A549 (cell line): ENCODE data around the gene GYS2. TPM values are rescaled to one million over a fixed set of nuclear protein-coding genes. Genes with fewer than 3 reads are reported as not detected.

Experiments
- ATAC-seq, 2 experiments: fragments of 200-7000 bp in 1 of 2; fragments of >200 bp in 1 of 2; cut with Nextera tagmentation in 1 of 2; cut with Tn5 transposase in 1 of 2; 3 replicates each; pipeline versions ENCODE4 v1.8.0 to v1.9.1; 2018 to 2020; ENCODE audit warnings: mild to moderate bottlenecking in 1 of 2, moderate library complexity in 1 of 2
- CTCF ChIA-PET: fragments of 300-600 bp; sonication (Branson Sonifier 250); formaldehyde crosslinking; extraction: SDS; loops from one replicate; lab custom pipeline; 2021; ENCODE audit warnings: antibody characterized with exemption, inconsistent platforms; lab: Yijun Ruan, JAX
- POLR2A ChIA-PET: fragments of 350-600 bp; formaldehyde crosslinking; extraction: SDS; loops from one replicate; lab custom pipeline; 2021; ENCODE audit warnings: antibody characterized with exemption, inconsistent platforms; lab: Yijun Ruan, JAX
- DNase-seq, 2 experiments: peaks; one replicate each; pipeline versions ENCODE4 v3.0.0 to v3.0.0-alpha.2; 2011 to 2016; ENCODE audit warnings: low read depth in 1 of 2, low spot score in 1 of 2
- FAIRE-seq: peaks from 2 replicates; lab custom pipeline; 2011; peaks lifted over from hg19 to GRCh38; lab: Jason Lieb, UNC
- H3K27ac ChIP-seq, 2 experiments: fragments of >200 bp; sonication (Bioruptor Twin); formaldehyde crosslinking; 3 replicates each; pipeline ENCODE4 v1.5.1; 2016 to 2017
- H3K4me1 ChIP-seq: fragments of >200 bp; sonication (Bioruptor Twin); formaldehyde crosslinking; 3 replicates; pipeline ENCODE4 v1.6.1; 2016
- H3K4me2 ChIP-seq: fragments of >200 bp; sonication (Bioruptor Twin); formaldehyde crosslinking; 3 replicates; pipeline ENCODE4 v1.6.1; 2016
- H3K4me3 ChIP-seq: fragments of >200 bp; sonication (Bioruptor Twin); formaldehyde crosslinking; 3 replicates; pipeline ENCODE4 v1.5.1; 2016
- H3K9me3 ChIP-seq: fragments of >200 bp; sonication (Bioruptor Twin); formaldehyde crosslinking; 3 replicates; pipeline ENCODE4 v1.6.1; 2016
- BHLHE40 ChIP-seq: IDR thresholded peaks from 2 replicates; pipeline ENCODE4 v1.6.1; 2012; ENCODE audit warnings: low read depth, low read length, inconsistent platforms
- CHD2 ChIP-seq: fragments of 150-350 bp; IDR thresholded peaks from 2 replicates; pipeline ENCODE4 v1.6.1; 2014; ENCODE audit warnings: low read length; ENCODE audit not compliant: partially characterized antibody
- EHF ChIP-seq: fragments of 250-450 bp; sonication (Bioruptor Pico); IDR thresholded peaks from 2 replicates; pipeline ENCODE4 v1.5.0; 2020; ENCODE audit warnings: mild to moderate bottlenecking
- EHMT2 ChIP-seq: fragments of 200-600 bp; sonication (generic); IDR thresholded peaks from 2 replicates; pipeline ENCODE4 v1.6.1; 2016; ENCODE audit warnings: antibody characterized with exemption, low read depth, mild to moderate bottlenecking, moderate library complexity
- ESRRA ChIP-seq: fragments of 150-350 bp; IDR thresholded peaks from 2 replicates; pipeline ENCODE4 v1.6.1; 2014; ENCODE audit warnings: mild to moderate bottlenecking, low read length, borderline replicate concordance
- FOXS1 ChIP-seq: fragments of 250-450 bp; sonication (Bioruptor Pico); IDR thresholded peaks from 2 replicates; pipeline ENCODE4 v1.5.0; 2020; ENCODE audit warnings: mild to moderate bottlenecking, moderate library complexity
- HDAC2 ChIP-seq: fragments of 200-600 bp; sonication (generic); IDR thresholded peaks from 2 replicates; pipeline ENCODE4 v1.6.1; 2016
- HEYL ChIP-seq: fragments of 250-450 bp; sonication (Bioruptor Pico); IDR thresholded peaks from 2 replicates; pipeline ENCODE4 v1.8.0; 2021; ENCODE audit warnings: mild to moderate bottlenecking, moderate library complexity
- POLR2AphosphoS2 ChIP-seq: conservative IDR thresholded peaks from 2 replicates; pipeline ENCODE4 v1.6.1; 2012; ENCODE audit warnings: low read length, improper control_type of control experiment, inconsistent platforms
- RARB ChIP-seq: fragments of 250-450 bp; sonication (Bioruptor Pico); IDR thresholded peaks from 2 replicates; pipeline ENCODE4 v1.8.0; 2021; ENCODE audit warnings: mild to moderate bottlenecking, moderate library complexity
- RCOR1 ChIP-seq: fragments of 150-350 bp; IDR thresholded peaks from 2 replicates; pipeline ENCODE4 v1.6.1; 2014; ENCODE audit warnings: antibody characterized with exemption, low read length, low read depth
- RFX5 ChIP-seq: fragments of 450-650 bp; IDR thresholded peaks from 2 replicates; pipeline ENCODE4 v1.7.1; 2014; ENCODE audit warnings: antibody characterized with exemption, mild to moderate bottlenecking, moderate library complexity
- RNF2 ChIP-seq: fragments of 200-600 bp; sonication (generic); IDR thresholded peaks from 2 replicates; pipeline ENCODE4 v1.6.1; 2016; ENCODE audit warnings: low read depth, mild to moderate bottlenecking, antibody characterized with exemption, moderate library complexity, borderline replicate concordance
- SMC3 ChIP-seq: fragments of >200 bp; sonication (Bioruptor Twin); formaldehyde crosslinking; IDR thresholded peaks from 3 replicates; pipeline ENCODE4 v1.6.1; 2018; ENCODE audit warnings: inconsistent platforms
- SREBF2 ChIP-seq: fragments of 450-650 bp; IDR thresholded peaks from 2 replicates; pipeline ENCODE4 v1.6.1; 2014; ENCODE audit warnings: mild to moderate bottlenecking, moderate library complexity
- WGBS: methylation state at CpG from one replicate; pipeline ENCODE4 v1.1.6; 2017; ENCODE audit errors: missing lambda C conversion rate; 5-methylcytosine and 5-hydroxymethylcytosine counted together
- polyA plus RNA-seq, 4 experiments: library from polyadenylated mRNA; depleted of rRNA in 3 of 4; stranded (reverse); fragments of >200 nt; fragmentation: RNase III in 1 of 4; extraction: RNeasy Plus Mini Kit Qiagen cat#74134 plus additional on column Dnase treatment in 1 of 4; gene quantifications; 2 replicates in 3 of 4; 3 replicates in 1 of 4; pipeline ENCODE4 v1.2.3, GENCODE V29; 2011 to 2017
- TF ChIP-seq, protein P1 (sequence below): fragments of >200 bp; sonication (Bioruptor Twin); formaldehyde crosslinking; IDR thresholded peaks from 2 replicates; pipeline ENCODE4 v1.6.1; 2016
- TF ChIP-seq, protein P2 (sequence below): fragments of 200-600 bp; sonication (generic); IDR thresholded peaks from 2 replicates; pipeline ENCODE4 v1.6.1; 2016; ENCODE audit warnings: antibody characterized with exemption, mild to moderate bottlenecking, moderate library complexity
- TF ChIP-seq, protein P3 (sequence below): fragments of >200 bp; sonication (Bioruptor Twin); formaldehyde crosslinking; IDR thresholded peaks from 3 replicates; pipeline ENCODE4 v1.5.1; 2016
- TF ChIP-seq, protein P4 (sequence below): fragments of 450-650 bp; IDR thresholded peaks from 2 replicates; pipeline ENCODE4 v1.6.1; 2014; ENCODE audit warnings: antibody characterized with exemption
- TF ChIP-seq, protein P5 (sequence below): IDR thresholded peaks from 2 replicates; pipeline ENCODE4 v1.6.1; 2012

Gene GYS2
- polyA plus RNA-seq, 2 of the 4 experiments (the other 2 are of a cell fraction), result 0.19 TPM; not detected in 1

DNA sequence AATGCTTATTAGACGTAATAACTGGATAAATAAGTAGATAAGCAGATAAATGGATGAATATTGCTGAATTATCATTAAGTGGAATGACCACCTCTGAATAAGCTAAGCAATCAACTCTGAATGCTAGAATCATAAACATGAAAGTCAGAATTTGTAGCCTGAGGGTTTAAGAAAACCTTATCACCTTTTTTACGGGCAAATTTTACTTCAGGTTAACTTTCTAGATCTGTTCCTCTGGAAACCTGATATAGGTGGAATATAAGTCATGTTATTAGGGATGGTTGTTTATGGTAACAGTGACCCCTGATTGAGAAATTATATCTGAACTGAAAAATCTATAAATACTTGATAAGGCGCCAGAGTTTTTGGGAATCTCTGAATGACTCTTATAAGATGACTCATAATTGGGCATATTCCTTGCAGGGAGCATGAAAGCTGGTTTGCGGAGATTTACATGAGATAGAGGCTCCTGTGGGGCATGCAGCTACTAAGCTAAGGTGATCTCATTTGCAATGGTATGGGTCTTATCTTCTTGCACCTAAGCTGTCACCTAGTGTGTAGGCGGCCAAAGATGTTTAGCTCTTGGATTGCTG, 66.5 kb downstream of the GYS2 start:
- Histone ChIP-seq H3K4me3 (no peak overlapping the region), H3K9me3 (no peaks in the 10 kb centered on the region), H3K27ac (no peak overlapping the region), H3K4me1 (no peaks in the 10 kb centered on the region), H3K4me2 (no peak overlapping the region)
- ChIA-PET CTCF (interaction anchor here (1.2 to 1.5 kb wide), 2 partner anchors 10 to 143 kb away, joined by 3 read pairs; no protein-coding TSS in a partner anchor), POLR2A (no interaction called here)
- FAIRE-seq (no peak), DNase-seq (no peak), ATAC-seq (no peak)
- no peak for TF ChIP-seq EHF (CRISPR knock-in tag)
- TF ChIP-seq RFX5, result no peak
- TF ChIP-seq RARB (CRISPR knock-in tag), result no peak
- WGBS, result 87% methylated on average over 5 of the region's 5 CpGs

DNA sequence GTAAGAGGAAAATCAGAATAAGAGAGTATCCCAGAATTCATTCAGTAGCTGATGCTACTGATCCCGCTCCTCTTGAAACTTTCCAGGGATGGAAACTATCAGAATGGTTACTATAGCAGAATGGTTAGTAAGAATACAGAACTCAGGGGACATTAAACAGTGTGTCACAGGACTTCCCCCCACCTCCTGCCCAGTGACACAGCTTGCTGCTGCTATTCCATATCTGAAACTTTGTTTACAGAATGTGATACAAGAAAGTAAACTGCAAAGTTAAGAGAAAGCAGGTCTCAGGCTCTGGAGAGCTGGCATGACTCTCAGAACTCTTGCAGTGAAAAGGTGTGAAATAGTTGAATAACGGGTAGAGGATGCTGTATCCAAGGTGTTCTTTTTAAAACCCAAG, 75.2 kb downstream of the GYS2 start:
- ChIA-PET CTCF (interaction anchor here (1.4 kb wide), 1 partner anchor 8 kb away, joined by 3 read pairs; no protein-coding TSS in a partner anchor), POLR2A (no interaction called here)
- Histone ChIP-seq H3K4me3 (no peak overlapping the region), H3K9me3 (0 out of 3 replicates have a peak, but pooled peaks cover under 1% of the 10 kb centered on the region), H3K4me2 (no peak overlapping the region), H3K4me1 (peaks cover 28% of the 10 kb centered on the region), H3K27ac (no peak overlapping the region)
- ATAC-seq (no peak), DNase-seq (no peak), FAIRE-seq (no peak)
- WGBS, result 93% methylated on average over 2 of the region's 2 CpGs
- TF ChIP-seq RCOR1 (no peak), RNF2 (no peak), BHLHE40 (no peak), RFX5 (no peak), HDAC2 (no peak), CHD2 (no peak), FOXS1 (CRISPR knock-in tag) (no peak)
- TF ChIP-seq, protein P1, sequence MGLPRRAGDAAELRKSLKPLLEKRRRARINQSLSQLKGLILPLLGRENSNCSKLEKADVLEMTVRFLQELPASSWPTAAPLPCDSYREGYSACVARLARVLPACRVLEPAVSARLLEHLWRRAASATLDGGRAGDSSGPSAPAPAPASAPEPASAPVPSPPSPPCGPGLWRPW, result no peak
- TF ChIP-seq, protein P2, sequence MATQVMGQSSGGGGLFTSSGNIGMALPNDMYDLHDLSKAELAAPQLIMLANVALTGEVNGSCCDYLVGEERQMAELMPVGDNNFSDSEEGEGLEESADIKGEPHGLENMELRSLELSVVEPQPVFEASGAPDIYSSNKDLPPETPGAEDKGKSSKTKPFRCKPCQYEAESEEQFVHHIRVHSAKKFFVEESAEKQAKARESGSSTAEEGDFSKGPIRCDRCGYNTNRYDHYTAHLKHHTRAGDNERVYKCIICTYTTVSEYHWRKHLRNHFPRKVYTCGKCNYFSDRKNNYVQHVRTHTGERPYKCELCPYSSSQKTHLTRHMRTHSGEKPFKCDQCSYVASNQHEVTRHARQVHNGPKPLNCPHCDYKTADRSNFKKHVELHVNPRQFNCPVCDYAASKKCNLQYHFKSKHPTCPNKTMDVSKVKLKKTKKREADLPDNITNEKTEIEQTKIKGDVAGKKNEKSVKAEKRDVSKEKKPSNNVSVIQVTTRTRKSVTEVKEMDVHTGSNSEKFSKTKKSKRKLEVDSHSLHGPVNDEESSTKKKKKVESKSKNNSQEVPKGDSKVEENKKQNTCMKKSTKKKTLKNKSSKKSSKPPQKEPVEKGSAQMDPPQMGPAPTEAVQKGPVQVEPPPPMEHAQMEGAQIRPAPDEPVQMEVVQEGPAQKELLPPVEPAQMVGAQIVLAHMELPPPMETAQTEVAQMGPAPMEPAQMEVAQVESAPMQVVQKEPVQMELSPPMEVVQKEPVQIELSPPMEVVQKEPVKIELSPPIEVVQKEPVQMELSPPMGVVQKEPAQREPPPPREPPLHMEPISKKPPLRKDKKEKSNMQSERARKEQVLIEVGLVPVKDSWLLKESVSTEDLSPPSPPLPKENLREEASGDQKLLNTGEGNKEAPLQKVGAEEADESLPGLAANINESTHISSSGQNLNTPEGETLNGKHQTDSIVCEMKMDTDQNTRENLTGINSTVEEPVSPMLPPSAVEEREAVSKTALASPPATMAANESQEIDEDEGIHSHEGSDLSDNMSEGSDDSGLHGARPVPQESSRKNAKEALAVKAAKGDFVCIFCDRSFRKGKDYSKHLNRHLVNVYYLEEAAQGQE, result no peak
- TF ChIP-seq, all 56 proteins: peak for 0

DNA sequence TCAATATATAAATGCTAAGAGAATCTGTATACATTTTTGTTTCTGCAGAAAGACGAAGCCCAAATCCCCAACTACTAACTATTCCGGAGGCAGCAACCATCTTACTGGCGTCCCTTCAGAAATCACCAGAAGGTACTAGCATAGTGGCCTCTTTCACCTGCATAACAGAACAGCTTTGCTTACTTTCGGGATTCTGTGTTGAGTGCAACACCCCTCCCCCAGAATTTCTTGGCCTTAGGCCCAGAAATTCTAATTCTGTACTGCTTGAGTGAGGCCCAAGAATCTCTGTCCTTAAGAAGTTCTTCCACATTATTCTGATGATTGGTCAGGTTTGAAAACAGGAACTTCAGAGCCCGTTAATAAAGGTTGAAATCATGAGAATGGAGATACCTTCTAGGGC, 75.7 kb downstream of the GYS2 start:
- ChIA-PET POLR2A (interaction anchor here (0.6 kb wide), 1 partner anchor 20 kb away, joined by 3 read pairs; no protein-coding TSS in a partner anchor), CTCF (interaction anchor here (1.4 kb wide), 2 partner anchors 9 to 18 kb away, joined by 3 to 4 read pairs; no protein-coding TSS in a partner anchor)
- H3K27ac ChIP-seq, result no peak overlapping the region
- 0 out of 3 replicates have a peak, but pooled peaks cover 2% of the 10 kb centered on the region for H3K9me3 ChIP-seq
- no peak overlapping the region for H3K4me3 ChIP-seq
- H3K4me1 ChIP-seq, result peaks cover 28% of the 10 kb centered on the region
- DNase-seq (no peak), FAIRE-seq (no peak), ATAC-seq (no peak)
- H3K4me2 ChIP-seq, result peak overlapping the region; percentile 67; the same call in 1 of the 3 replicates
- WGBS, result 91% methylated on average over 5 of the region's 5 CpGs
- no peak for TF ChIP-seq POLR2AphosphoS2

DNA sequence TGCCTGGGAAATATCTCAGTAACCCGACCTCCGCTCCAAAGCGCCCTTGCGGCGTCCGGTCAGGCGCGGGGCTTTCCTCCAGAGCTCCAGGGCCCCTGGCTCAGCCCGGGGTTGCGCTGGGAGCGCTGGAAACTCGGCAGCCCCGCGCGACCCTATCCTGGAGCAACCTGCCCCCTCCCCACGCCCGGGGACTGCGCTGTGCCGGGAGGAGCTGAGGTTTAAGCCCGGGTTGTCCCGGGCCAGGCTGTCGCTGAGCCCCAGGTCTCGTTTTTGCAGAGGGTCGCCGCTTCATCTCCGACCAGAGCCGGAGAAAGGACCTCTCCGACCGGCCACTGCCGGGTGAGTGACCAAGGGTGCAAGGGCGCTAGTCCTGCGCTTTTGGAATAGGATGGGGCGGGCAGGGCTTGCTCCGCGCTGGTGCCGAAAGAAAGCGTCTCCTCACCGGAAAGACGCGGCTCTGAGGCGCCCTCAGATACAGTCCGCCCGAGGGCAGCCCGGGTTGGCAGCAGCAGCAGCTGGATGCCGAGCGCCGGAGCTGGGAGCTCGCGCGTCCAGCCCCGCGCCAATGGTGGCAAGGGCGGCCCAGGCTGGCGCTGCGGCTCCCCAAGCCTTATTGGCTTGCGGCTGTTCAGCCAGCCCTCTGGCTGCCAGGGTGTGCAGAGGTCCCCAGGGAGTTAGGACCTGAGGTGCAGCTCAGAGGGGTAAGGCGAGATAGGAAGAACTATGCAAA, 77.0 kb downstream of the GYS2 start:
- 2% methylated on average over 36 of the region's 57 CpGs for WGBS
- Histone ChIP-seq H3K4me3 (peak overlapping the region; percentile 59), H3K4me1 (peaks cover 28% of the 10 kb centered on the region), H3K9me3 (0 out of 3 replicates have a peak, but pooled peaks cover 2% of the 10 kb centered on the region), H3K4me2 (peak overlapping the region; percentile 67), H3K27ac (peak overlapping the region; percentile 74 to 93)
- FAIRE-seq (no peak), DNase-seq (peak; percentile 70 to 75), ATAC-seq (peak; percentile 94 to 95)
- ChIA-PET POLR2A (interaction anchor here (0.7 to 2.9 kb wide), 3 partner anchors 16 to 130 kb away, joined by 3 to 18 read pairs (median 4); partner anchors contain the start of genes GOLT1B, LDHB and RECQL), CTCF (interaction anchor here (1.0 to 1.4 kb wide), 5 partner anchors 10 to 136 kb away, joined by 3 to 5 read pairs (median 4); no protein-coding TSS in a partner anchor)
- peak; percentile 17; the same call in 1 of the 3 replicates for TF ChIP-seq SMC3
- TF ChIP-seq, protein P3, sequence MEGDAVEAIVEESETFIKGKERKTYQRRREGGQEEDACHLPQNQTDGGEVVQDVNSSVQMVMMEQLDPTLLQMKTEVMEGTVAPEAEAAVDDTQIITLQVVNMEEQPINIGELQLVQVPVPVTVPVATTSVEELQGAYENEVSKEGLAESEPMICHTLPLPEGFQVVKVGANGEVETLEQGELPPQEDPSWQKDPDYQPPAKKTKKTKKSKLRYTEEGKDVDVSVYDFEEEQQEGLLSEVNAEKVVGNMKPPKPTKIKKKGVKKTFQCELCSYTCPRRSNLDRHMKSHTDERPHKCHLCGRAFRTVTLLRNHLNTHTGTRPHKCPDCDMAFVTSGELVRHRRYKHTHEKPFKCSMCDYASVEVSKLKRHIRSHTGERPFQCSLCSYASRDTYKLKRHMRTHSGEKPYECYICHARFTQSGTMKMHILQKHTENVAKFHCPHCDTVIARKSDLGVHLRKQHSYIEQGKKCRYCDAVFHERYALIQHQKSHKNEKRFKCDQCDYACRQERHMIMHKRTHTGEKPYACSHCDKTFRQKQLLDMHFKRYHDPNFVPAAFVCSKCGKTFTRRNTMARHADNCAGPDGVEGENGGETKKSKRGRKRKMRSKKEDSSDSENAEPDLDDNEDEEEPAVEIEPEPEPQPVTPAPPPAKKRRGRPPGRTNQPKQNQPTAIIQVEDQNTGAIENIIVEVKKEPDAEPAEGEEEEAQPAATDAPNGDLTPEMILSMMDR, result no peak
- TF ChIP-seq SREBF2, result no peak
- TF ChIP-seq, protein P1, result no peak
- TF ChIP-seq HEYL (CRISPR knock-in tag), result no peak
- TF ChIP-seq, protein P4, sequence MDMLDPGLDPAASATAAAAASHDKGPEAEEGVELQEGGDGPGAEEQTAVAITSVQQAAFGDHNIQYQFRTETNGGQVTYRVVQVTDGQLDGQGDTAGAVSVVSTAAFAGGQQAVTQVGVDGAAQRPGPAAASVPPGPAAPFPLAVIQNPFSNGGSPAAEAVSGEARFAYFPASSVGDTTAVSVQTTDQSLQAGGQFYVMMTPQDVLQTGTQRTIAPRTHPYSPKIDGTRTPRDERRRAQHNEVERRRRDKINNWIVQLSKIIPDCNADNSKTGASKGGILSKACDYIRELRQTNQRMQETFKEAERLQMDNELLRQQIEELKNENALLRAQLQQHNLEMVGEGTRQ, result no peak
- TF ChIP-seq EHF (CRISPR knock-in tag), result no peak
- no peak for TF ChIP-seq EHMT2
- TF ChIP-seq ESRRA, result no peak
- TF ChIP-seq, protein P5, sequence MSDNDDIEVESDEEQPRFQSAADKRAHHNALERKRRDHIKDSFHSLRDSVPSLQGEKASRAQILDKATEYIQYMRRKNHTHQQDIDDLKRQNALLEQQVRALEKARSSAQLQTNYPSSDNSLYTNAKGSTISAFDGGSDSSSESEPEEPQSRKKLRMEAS, result peak; percentile 13; the same call in 1 of the 2 replicates
